Measurements from ENCODE around the gene CYP2A7. TPM values are rescaled to one million over a fixed set of nuclear protein-coding genes. Genes with fewer than 3 reads are reported as not detected.
"Not testable (repeated sequence)": the region's sequence is repeated elsewhere in the genome, so short reads cannot be mapped to it uniquely, and the experiment has no call there.

The CYP2A7 gene
- total RNA-seq, 2 donors from 2014 or later, result not detected

DNA sequence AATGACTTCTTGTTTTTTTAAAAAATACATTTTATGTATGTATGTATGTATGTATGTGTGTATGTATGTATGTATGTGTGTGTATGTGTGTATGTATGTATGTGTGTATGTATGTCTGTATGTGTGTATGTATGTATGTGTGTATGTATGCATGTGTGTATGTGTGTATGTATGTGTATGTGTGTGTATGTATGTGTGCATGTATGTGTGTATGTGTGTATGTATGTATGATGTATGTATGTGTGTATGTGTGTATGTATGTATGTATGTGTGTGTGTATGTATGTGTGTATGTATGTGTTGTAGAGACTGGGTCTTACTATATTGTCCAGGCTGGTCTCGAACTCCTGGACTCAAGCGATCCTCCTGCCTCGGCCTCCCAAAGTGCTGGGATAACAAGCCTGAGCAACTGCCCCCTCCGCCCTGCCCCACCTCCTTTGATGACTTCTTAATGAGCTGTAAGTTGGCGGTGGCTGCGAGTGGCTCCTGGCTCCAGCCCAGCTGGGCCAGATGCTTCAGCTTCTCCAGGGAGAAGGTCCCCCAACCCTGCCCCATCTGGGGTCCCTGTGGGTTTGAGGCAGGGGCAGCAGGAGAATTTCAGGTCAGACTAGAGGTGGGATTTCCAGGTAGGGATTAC, 56.5 kb downstream of the CYP2A7 start:
- intact Hi-C loops (cut with DNase I); ATAC-seq; DNase-seq: not testable (repeated sequence)

Other genes starting within 250 kb of the CYP2A7 start
- gene NUMBL, start 191.6 kb downstream of the CYP2A7 start, total RNA-seq, result 10 to 100 TPM; 17.6 to 24.6 TPM
- gene COQ8B, start 165.3 kb downstream of the CYP2A7 start, total RNA-seq, result 10 to 100 TPM; 20.1 to 32.0 TPM
- gene ITPKC, start 165.1 kb downstream of the CYP2A7 start, total RNA-seq, result 10 to 100 TPM; 12.4 to 17.6 TPM
- gene ACTMAP, start 131.8 kb downstream of the CYP2A7 start, total RNA-seq, result 1 to 10 TPM; 4.2 to 6.2 TPM
- 10 to 100 TPM; 23.1 to 34.9 TPM for gene SNRPA, start 131.0 kb downstream of the CYP2A7 start, total RNA-seq
- 1 to 10 TPM in 1 of 2 donors, under 1 TPM in 1; 0.97 to 1.8 TPM for gene MIA, start 106.7 kb downstream of the CYP2A7 start, total RNA-seq
- gene RAB4B, start 104.0 kb downstream of the CYP2A7 start, total RNA-seq, result 10 to 100 TPM; 15.9 to 17.5 TPM
- 10 to 100 TPM; 66.7 to 67.5 TPM for gene EGLN2, start 83.0 kb downstream of the CYP2A7 start, total RNA-seq
- gene CYP2A6, start 31.8 kb downstream of the CYP2A7 start, total RNA-seq, result not detected
- under 1 TPM in 1 of 2 donors, not detected in 1; 0.12 TPM for gene CYP2B6, start 109.1 kb upstream of the CYP2A7 start, total RNA-seq
- gene CYP2A13, start 206.2 kb upstream of the CYP2A7 start, total RNA-seq, result not detected
- not detected for gene CYP2F1, start 232.2 kb upstream of the CYP2A7 start, total RNA-seq

All from left cardiac atrium (tissue), 4 donors.